ENCODE measurements around the gene EXOC7. TPM values are rescaled to one million over a fixed set of nuclear protein-coding genes. Genes with fewer than 3 reads are reported as not detected.

Gene EXOC7
- total RNA-seq, 1 experiment from 2014 or later: 160 TPM

- peaks cover 26 to 73% (median 60%) of the 10 kb centered on the region in 3 experiments; a peak in 6 of 7 replicates for H3K36me3 Mint-ChIP-seq (ENCODE audit: insufficient read depth in 1 of 3, low read depth in 3 of 3)
Measured at GRCh38 chr17:76065775-76066174, 37.8 kb downstream of the EXOC7 start.

More at GRCh38 chr17:76065775-76066174, 37.8 kb downstream of the EXOC7 start:
- H3K79me2 ChIP-seq (ENCODE audit: insufficient read depth, low read length): no peaks in the 10 kb centered on the region
- H3K4me3 Mint-ChIP-seq: no peak overlapping the region
- no peaks in the 10 kb centered on the region for H3K4me1 ChIP-seq (ENCODE audit: insufficient read depth, low read length)
- no peak overlapping the region for H3K14ac ChIP-seq (ENCODE audit: insufficient read depth, low read length)
- no peak overlapping the region for H4K5ac ChIP-seq (ENCODE audit: insufficient read length, low read depth, low read length)
- H3K4ac ChIP-seq (ENCODE audit: low read depth, low read length): no peak overlapping the region
- no peaks in the 10 kb centered on the region for H3K27me3 ChIP-seq (ENCODE audit: insufficient read depth, low read length)
- H3T11ph ChIP-seq (ENCODE audit: low read length): no peak overlapping the region
- H3K4me2 ChIP-seq (ENCODE audit: insufficient read depth, insufficient read length, low read length): no peak overlapping the region
- TF ChIP-seq, protein P1, sequence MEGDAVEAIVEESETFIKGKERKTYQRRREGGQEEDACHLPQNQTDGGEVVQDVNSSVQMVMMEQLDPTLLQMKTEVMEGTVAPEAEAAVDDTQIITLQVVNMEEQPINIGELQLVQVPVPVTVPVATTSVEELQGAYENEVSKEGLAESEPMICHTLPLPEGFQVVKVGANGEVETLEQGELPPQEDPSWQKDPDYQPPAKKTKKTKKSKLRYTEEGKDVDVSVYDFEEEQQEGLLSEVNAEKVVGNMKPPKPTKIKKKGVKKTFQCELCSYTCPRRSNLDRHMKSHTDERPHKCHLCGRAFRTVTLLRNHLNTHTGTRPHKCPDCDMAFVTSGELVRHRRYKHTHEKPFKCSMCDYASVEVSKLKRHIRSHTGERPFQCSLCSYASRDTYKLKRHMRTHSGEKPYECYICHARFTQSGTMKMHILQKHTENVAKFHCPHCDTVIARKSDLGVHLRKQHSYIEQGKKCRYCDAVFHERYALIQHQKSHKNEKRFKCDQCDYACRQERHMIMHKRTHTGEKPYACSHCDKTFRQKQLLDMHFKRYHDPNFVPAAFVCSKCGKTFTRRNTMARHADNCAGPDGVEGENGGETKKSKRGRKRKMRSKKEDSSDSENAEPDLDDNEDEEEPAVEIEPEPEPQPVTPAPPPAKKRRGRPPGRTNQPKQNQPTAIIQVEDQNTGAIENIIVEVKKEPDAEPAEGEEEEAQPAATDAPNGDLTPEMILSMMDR (conservative IDR thresholded peaks at IDR 0.05): no peak
- H3K27me3 Mint-ChIP-seq (ENCODE audit: low read depth): no peaks in the 10 kb centered on the region
- H3K9ac ChIP-seq (ENCODE audit: extremely low read depth, insufficient read length, low read length): no peak overlapping the region
- DNase-seq: no peak
- no peak overlapping the region for H2BK120ac ChIP-seq (ENCODE audit: low read depth, low read length, poor library complexity, severe bottlenecking)
- H4K91ac ChIP-seq (ENCODE audit: insufficient read length, low read depth, low read length): no peak overlapping the region
- H2BK12ac ChIP-seq (ENCODE audit: insufficient read length, low read depth, low read length): no peak overlapping the region
- no peak overlapping the region for H3K56ac ChIP-seq (ENCODE audit: insufficient read length, low read depth, low read length)
- no peak overlapping the region for H2AFZ ChIP-seq (ENCODE audit: low read length)
- no peak overlapping the region for H2BK5ac ChIP-seq (ENCODE audit: insufficient read length, low read length)
- H3K4me1 Mint-ChIP-seq: peaks cover 2% of the 10 kb centered on the region in 2 experiments; a peak in 3 of 4 replicates
- no peaks in the 10 kb centered on the region for H3K23me2 ChIP-seq (ENCODE audit: insufficient read length, low read depth, low read length, poor library complexity, severe bottlenecking)
- H3K18ac ChIP-seq (ENCODE audit: insufficient read length, low read depth, low read length): no peak overlapping the region
- H2AK5ac ChIP-seq (ENCODE audit: insufficient read length, low read length): no peak overlapping the region
- no peaks in the 10 kb centered on the region for H4K20me1 ChIP-seq (ENCODE audit: control insufficient read depth, insufficient read depth, insufficient read length)
- no peaks in the 10 kb centered on the region for H3K79me1 ChIP-seq (ENCODE audit: insufficient read depth, low read depth, low read length, poor library complexity, severe bottlenecking)
- H3K27ac ChIP-seq (ENCODE audit: insufficient read length, low read depth, low read length): no peak overlapping the region
- no peaks in the 10 kb centered on the region for H3K9me3 Mint-ChIP-seq
- no CpG with 5 or more reads among the region's 4 CpGs for WGBS (ENCODE audit: extremely low coverage, insufficient read length, low lambda C conversion rate)
- H2BK15ac ChIP-seq (ENCODE audit: low read depth, low read length): no peak overlapping the region
- H3K27ac Mint-ChIP-seq: no peak overlapping the region
- H2BK20ac ChIP-seq (ENCODE audit: low read depth, low read length, poor library complexity, severe bottlenecking): no peak overlapping the region
- no peaks in the 10 kb centered on the region for H3K9me3 ChIP-seq (ENCODE audit: control insufficient read depth, low read depth, low read length)
- H4K8ac ChIP-seq (replicated peaks; ENCODE audit: insufficient read length, low read depth, low read length): no peak overlapping the region
- H3K23ac ChIP-seq (ENCODE audit: insufficient read length, low read depth, low read length): no peak overlapping the region
